Stimulated activated CD4-positive, alpha-beta T cell treated with anti-CD3 and anti-CD28 coated beads, Interleukin-2, amount 100 ng/mL, for 24 hours (primary cell): ENCODE measurements around the gene SH3BGRL2.

Experiments used
- DNase-seq, 2 donors: peaks; one replicate each; pipeline ENCODE4 v3.0.0-alpha.2; 2020

SH3BGRL2 gene

DNA sequence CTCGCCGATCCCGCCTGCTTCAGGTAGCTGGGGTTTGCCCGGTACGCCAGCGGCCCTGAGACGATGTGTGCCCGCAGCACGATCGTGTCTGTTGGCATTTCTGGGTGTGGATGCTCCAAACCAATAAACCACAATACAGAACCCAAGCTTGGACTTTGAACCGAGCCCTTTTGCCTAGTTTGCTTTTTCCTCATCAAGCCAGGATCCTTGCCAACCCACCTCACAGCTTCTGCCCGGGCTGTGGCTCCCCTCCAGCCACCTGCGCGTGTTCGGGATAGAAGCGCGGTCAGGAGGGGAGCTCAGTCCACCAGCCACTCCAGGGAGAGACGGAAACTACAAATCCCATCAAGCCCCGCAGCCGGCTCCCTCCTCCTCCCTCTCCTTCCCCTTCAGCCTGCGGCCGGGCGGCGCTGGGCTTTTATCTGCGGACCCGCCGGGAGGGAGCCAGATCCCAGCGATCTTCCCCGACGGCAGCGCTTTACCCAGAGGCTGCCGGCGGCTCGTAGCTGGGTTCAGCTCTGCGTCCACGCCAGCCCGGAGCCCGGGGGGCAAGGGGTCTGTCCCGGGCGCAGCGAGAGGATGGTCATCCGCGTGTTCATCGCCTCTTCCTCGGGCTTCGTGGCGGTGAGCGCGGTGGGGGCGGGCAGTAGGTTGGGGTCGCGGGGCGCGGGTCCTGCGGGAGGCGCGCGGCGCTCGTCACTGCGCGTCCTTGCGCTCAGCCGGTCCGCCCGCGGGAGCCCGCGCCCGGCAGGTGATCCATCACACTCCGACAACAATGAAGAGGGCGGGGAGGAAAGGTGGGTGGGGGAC is at the start of gene SH3BGRL2:
SH3BGRL2 (plus strand) TSS at position 447 of the 810 bp plus-strand sequence; CDS start at position 580, 133 bp downstream.
- DNase-seq = peak; percentile 21 to 49

DNA sequence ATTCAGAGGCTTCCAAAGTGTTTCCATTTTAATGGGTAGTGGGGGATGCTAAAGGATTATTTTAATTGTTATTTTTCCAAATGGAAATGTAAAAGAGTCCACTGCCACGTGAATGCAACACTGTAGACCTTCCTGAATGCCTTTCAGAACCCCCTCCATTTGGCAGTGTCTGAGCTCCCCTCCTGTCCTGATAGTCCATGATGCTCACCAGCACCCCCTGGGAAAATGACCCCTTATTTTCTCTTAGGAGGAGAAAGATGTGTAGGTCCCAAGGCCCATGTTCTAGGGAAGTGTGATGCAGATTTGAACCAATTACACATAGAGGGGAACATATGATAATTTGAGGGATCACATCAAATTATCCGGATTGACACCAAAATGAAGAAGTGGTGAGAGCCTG is 46.8 kb upstream of the SH3BGRL2 start:
- no peak for DNase-seq

DNA sequence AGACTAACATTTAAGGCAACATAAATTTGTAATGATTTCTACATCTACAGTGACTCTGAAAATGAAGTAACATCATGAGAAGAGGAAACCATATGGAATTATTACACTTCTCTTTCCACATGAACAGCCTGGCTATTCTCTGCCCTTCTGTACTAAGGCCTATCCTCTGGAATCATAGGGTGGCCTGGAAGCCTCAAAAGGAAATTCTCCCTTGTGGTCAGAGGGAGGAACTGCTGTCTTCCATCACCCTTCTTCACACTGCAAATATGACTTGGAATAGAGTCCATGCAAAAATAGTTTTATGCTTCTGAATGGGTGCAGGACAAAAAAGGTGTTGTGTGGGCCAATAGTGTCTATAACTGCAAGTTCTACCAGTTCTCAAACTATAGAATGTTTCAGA is 44.6 kb upstream of the SH3BGRL2 start:
- no peak for DNase-seq

DNA sequence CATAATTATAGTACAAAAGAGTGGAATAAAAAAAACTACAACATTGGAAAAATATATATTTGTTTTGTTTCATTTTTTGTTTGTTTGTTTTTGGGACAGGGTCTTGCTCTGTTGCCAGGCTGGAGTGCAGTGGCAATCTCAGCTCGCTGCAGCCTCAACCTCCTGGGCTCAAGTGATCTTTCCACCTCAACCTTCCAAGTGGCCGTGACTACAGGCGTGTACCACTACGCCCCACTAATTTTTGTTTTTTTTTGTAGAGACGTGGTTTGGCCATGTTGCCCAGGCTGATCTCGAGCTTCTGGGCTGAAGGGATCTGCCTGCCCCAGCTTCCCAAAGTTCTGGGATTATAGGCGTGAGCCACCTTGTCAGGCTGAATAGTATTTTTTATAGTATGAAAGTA is 41.4 kb upstream of the SH3BGRL2 start:
- no peak for DNase-seq

DNA sequence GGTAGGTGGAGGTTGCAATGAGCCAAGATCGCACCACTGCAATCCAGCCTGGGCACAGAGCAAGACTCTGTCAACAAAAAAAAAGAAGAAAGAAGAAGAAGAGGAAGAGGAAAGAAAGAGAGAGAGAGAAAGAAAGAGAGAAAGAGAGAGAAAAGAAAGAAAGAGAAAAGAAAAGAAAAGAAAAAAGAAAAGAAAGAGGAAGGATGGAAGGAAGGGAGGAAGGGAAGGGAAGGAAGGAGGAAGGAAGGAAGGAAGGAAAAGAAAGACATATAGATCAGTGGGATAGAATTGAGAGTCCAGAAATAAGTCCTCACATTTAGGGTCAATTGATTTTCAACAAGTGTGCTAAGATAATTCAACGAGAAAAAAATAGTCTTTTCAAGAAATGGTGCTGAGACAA is 34.0 kb upstream of the SH3BGRL2 start:
- no peak for DNase-seq

DNA sequence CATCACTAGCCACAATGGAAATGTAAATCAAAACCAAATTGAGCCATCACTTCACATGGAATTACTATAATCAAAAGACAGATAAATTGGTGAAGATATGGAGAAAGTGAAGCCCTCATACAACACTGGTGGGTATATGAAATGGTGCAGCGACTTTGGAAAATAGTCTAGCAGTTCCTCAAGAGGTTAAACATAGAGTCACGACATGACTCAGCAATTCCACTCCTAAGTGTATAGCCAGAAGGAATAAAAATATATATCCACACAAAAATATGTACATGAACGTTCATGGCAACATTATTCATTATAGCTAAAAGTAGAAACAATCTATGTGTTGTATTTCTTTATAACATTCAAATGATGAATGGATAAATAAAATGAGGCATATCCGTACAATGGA is 33.1 kb upstream of the SH3BGRL2 start:
- DNase-seq = no peak

DNA sequence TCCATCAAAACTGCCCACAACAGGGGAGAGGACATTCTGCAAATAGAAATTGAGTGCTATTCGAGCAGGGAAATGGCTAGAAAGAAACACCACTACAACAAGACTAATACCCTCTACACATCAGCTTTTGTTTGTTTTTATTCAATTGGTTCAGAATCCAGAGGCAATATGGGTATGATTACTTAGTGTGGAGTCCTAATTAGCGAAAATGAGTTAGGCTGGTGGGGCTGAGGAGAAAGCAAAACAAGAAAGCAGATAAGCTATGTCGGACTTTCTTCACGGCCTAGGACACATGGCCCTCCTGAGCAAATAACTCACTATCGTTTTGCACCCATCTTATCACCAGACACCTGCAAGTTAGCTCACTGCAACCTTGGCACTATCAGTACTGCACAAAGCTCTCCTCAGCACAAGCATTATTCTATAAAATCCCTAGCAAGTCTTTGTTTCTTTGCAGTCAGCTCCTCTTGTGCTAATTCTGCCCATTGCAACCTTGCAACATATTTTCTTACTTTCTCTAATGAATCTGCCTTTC is 31.3 kb upstream of the SH3BGRL2 start:
- DNase-seq = no peak

DNA sequence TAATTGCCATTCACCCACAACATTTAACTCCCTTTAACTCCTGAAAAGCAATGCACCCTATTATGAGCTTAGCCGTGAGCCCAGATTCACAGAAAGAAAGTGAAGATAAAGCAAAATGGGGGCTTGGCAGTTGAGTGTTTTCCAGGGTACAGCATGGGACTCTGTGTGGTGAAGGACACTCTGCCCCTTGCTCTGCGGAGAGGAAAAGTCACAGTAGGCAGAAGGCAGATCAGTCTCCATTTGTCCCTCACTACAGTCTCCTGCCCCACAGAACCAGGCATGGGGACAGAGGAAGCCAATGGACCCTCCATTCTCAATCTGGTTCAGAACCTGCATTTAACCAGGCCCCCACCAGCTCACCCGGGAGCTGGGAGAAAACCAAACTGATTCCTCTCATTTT is 30.8 kb upstream of the SH3BGRL2 start:
- DNase-seq = no peak

DNA sequence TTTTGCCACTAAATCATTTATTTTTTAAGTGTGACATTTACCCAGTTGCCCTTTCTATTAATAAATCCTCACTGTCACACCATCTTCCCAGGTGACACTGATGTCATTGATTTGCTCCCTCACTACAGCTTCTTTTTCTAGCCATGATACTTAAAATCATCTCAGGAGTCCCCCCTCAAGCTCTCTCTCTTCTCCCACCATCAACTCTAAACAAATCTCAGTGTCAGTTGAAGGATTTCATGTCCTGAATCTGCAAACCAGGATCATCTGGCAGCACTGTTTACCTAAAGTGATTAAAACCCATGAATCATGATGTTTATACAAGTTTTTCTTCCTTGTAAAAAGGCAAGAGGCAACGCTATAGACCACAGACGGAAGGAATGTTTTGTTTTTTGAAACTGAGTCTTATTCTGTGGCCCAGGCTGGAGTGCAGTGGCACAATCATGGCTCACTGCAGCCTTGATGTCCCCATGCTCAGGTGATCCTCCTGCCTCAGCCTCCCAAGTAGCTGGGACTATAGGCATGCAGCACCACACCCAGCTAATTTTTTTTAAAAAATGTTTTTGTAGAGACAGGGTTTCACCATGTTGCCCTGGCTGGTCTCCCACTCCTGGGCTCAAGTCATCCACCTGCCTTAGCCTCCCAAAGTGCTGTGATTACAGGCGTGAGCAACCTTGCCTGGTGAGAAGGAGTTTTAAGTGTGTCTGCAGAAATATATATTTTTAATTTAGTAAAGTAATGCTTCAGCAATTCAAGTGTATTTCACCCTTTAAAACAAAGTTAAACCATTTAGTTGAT is 30.1 kb upstream of the SH3BGRL2 start:
- DNase-seq = no peak

DNA sequence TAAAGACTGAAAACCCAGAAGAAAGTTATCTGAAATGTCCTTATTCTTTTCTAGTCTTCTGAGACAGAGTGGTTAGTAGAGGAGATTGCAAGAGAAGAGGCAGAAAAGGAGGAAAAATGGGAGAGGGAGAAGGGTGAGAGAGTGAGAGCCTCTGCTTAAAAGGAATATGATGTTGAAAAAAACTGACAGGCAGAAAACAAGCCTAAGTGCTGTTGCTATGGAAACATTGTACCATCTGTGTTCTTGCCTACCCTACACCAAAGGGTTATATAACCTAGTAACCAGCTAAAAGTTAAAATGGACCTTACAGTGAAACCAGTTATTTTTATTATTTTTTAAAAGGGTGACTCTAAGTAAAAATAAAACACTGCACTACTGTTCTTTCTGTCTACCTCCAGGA is 28.3 kb upstream of the SH3BGRL2 start:
- DNase-seq = no peak

DNA sequence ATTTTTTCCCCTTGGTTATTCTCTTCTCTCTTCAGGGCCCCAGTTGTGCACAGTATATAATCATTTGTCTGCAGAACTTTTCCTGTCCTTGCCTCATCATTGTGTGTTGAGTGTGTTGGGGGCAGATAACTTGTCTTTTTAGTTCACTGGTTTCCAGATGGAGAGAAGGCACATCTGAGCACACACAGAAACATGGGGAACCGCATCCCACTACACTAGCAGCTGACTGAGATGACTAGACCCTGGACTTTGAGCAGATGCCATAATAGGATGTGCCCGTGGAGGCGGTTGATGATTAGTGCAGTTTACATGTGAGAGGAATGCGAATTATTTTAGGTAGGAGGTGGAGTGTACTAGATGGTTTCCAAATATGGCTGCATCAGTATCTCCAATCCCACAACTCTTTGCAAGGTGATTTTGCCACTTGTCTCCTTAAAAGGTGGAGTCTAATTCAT is 26.5 kb upstream of the SH3BGRL2 start:
- no peak for DNase-seq

DNA sequence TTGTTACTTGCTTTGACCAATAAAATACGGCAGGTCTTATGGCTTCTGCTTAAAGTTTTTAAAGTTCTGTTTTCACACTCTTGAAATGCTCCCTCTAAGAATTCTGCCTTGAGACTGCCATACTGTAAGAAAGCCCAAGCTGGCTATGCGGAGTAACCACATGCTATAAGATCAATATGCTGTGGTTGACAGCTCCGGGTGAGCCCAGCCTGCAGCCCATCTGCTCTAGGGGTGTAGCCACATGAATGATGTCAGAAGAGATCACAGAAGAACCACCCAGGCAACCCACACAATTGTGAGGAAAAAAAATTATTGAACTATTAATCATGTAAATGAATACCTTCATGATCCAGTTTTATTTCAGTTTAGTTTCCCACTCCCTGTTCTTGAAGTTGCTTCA is 26.1 kb upstream of the SH3BGRL2 start:
- no peak for DNase-seq

DNA sequence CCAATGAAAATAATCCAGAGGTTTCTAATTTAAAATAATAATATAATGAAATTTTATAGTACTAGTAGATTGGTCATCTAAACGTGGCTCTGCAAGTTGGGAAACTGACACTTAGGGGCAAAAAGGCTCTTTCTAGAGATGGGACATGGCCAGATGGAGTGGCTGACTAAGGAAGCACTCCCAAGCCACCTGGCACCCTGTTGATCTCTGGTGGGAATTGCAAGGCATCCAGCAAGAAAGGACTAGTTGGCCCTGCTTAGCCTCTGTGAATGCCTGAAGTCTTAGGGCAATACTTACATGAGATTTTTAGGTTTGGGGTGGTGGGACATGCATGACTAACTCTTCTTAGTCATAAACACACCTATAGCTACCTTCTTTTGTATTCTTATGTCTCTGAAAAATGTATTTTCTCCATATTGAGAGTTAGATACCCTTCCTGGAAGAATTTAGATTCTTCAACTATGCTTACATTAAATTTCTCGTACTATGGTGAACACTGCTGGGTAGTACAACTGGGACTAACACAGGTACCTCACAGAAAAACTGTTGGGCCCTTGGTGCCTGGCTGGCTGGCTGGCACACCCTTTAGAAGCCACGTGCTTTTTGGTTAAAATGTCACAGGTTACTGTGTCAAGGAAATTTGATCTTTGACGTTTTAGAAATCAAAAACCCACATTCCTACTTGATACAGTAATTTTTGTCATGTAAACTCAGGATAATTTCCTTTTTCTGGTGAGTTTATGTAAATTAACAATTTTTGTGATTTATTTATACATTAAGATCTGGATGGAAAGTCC is 25.0 kb upstream of the SH3BGRL2 start:
- no peak for DNase-seq

DNA sequence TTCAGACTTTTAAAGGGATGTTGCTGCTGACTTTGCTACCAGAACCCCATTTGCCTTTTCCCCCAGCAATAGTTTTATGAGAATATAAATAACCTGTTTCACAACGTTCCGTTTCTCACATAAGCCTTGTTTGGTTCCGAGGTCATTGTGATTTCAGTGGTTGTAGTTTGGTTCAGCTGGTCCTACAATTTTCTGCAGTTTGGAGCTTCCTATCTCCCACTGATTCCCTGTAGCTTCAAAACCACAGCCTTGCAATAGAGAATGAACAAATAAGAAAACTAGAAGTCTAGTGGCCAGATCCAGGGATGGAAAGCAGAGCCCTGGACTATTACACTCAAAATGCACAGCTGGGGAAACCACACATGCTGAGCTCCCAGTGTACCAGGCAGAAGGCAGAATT is 24.1 kb upstream of the SH3BGRL2 start:
- DNase-seq = no peak

DNA sequence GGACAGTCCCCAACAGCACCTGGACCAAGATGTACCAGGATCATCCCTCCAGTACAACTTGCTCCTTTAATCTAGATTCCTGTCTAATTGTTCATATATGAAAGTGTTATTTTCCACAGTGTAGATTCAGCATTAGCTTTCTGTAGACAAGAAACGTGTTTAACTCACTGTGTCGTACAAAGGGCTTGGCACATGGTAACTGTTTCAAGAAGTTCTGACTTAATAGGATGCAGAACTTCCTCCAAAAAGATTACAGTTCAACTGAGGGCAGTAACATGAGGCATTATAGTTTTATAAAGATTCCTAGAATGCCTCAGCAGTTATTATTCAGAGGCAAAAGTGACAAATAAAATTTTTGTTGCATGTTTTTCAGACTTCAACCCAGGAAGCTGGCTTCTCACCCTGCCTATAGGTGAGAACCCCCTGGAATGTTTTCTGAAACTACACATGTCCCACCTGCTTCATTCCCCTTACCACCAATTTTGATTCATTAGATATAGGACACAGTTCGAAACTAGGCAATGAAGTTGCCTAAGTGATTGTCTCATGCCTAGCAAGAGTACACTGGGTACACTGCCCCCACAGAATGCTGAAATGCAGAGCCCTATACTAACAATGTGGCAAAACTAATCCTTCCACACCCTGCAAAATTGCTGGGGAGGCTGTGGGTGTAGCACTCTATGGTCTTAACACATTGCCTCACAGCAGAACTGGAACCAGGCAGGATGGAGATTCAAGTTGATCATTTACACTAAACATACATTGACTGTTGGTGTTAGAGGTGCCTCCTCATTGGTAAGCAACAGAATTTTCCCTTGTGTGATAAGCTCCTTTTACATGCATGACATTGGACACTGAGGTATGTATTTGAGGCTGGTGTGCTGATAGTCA is 22.6 kb upstream of the SH3BGRL2 start:
- no peak for DNase-seq

DNA sequence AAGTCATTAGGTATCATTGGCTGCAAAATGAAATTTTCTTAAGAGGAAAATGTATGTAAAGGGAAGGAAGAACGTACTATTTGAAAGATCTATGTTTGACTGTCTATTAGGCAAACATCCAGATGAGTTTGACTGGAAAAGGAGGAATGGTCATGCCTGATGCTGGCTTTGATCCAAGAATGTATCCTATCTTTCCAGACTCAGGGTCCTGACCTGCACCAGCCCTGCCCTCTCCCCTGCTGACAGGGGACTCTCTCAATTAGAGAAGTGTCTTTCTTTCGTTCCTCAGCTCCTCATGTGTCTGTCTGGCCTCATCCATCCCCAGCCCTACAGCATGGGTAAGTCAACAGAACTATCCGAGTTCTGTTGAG is 21.9 kb upstream of the SH3BGRL2 start:
- no peak for DNase-seq

DNA sequence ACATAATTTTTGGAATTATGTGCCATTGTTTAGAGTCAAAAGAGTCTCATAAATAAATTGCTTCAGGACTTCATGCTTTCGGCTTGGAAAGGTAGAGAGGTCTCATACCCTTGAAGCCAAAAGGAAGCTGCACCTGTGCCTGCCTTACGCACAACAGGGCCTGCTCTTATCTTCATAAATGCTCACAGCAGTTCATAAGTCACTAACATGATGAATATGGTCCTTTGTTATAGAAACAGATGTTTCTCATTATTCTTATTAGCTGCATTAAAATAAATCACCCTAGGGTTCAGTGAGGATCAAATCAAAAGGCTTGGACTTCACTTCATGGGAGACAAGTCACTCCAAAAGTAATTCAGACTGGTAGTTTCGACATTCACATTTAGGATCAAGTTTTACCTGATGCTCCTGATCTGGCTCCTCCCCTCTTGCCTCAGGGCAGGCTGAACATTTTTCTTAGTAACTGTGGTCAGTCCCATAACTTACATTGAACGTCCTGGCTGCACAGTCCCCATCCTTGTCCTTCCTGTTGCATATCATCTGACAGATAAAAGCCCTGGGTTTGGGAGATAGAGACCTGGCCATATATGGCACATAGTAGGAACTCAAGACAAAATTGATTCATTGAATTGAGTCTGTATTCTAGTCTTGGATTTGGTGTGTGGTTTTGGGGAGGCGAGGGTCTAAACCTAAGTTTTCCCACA is 20.7 kb upstream of the SH3BGRL2 start:
- no peak for DNase-seq

DNA sequence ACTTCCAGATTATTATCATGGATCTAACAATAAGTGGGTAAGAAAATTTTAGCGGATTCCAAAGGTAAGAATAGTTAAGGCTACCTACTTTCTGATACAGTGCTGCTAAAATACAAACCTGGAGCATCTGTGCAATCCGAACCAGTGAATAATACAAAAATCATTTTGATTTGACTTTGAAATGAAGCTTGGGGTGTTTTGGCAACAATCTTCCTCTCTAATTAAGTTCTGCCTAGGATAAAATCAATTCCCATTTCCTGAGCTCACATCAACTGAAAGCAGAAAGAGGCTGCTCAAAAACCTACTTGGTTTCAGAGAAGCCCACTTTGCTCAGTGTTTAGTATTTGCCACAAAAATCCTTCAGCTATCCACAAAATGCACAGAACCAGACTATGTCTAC is 18.7 kb upstream of the SH3BGRL2 start:
- DNase-seq = no peak

DNA sequence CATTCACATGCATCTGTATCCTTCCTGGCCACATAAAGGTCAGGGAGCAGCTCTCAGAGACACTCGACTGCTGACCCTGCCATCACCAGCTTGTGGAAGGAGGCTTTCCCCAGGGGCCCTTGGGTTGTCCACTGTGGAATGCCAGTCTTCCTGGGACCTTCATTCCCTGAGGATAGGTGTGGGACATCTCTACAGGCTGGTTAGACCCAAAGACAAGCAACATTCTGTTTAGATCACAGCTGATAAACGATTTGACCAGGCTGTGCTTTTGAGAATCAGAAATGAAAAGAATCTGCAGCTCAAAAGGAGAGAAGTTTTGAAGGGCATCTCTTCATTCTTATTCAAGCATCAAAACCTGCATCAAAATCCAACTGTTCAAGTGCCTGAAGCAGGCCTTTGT is 18.2 kb upstream of the SH3BGRL2 start:
- DNase-seq = no peak

DNA sequence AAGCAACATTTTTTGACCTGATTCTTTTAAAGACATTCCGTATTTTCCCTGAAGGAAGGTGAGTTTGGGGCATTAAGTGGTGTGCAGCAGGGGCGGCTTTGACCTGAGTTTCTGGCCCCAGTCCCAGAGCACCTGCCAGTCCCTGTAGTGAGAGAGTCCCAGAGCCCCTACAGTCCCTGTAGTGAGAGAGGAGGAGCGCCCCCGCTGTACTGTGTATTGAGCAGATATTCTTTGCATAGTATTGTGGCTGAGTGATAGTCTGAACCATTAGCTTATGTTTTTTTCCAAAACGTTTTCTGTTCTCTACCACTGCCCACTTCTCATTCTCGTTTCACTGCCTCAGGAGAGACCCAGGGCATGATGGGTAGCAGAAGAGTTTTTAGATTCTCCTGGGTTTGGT is 17.2 kb upstream of the SH3BGRL2 start:
- no peak for DNase-seq
